IMR-90 (cell line): ENCODE data around the gene HIVEP3. TPM values are rescaled to one million over a fixed set of nuclear protein-coding genes. Genes with fewer than 3 reads are reported as not detected.
A peak's percentile ranks its signal among the peaks of the same experiment; 100 is the strongest.

ENCODE experiments used
- ATAC-seq: fragments of 200-7000 bp; cut with Tn5 transposase; 2 replicates; pipeline ENCODE4 v1.9.1; 2020; ENCODE audit warnings: low read depth, mild to moderate bottlenecking, moderate library complexity
- BruUV-seq: library from RNA; stranded (reverse); fragments of 400-500 nt; replicated peaks from 2 replicates; lab custom pipeline; 2021; lab: Mats Ljungman, UMichigan
- CTCF ChIA-PET: fragments of 300-600 bp; formaldehyde crosslinking; extraction: SDS; loops from one replicate; lab custom pipeline; 2021; ENCODE audit warnings: antibody characterized with exemption; lab: Yijun Ruan, JAX
- POLR2A ChIA-PET: fragments of 300-600 bp; sonication (Branson Sonifier 250); formaldehyde crosslinking; loops from one replicate; lab custom pipeline; 2022; ENCODE audit warnings: antibody characterized with exemption; ENCODE audit not compliant: unreplicated experiment; lab: Charles Lee
- DNase-seq: peaks from one replicate; pipeline ENCODE4 v3.0.0; 2013
- H2AFZ ChIP-seq: replicated peaks from 2 replicates; pipeline ENCODE3; 2013; ENCODE audit warnings: low read length, mild to moderate bottlenecking; ENCODE audit not compliant: poor library complexity
- H2AK5ac ChIP-seq: 2 replicates; pipeline ENCODE4 v1.6.1; 2013; ENCODE audit warnings: low read depth, low read length, inconsistent platforms
- H2AK9ac ChIP-seq: replicated peaks from 2 replicates; pipeline ENCODE3; 2013; ENCODE audit warnings: mild to moderate bottlenecking, low read depth, low read length, moderate library complexity; ENCODE audit not compliant: poor library complexity
- H2BK120ac ChIP-seq: 2 replicates; pipeline ENCODE4 v1.6.1; 2013; ENCODE audit warnings: low read depth, low read length, inconsistent platforms
- H2BK15ac ChIP-seq: 3 replicates; pipeline ENCODE4 v1.6.1; 2013; ENCODE audit warnings: low read depth, low read length, inconsistent platforms
- H2BK20ac ChIP-seq: 2 replicates; pipeline ENCODE4 v1.6.1; 2013; ENCODE audit warnings: low read depth, mild to moderate bottlenecking, inconsistent platforms, low read length, moderate library complexity
- H2BK5ac ChIP-seq: 2 replicates; pipeline ENCODE4 v1.6.1; 2013; ENCODE audit warnings: mild to moderate bottlenecking, low read depth, low read length, inconsistent platforms; ENCODE audit not compliant: poor library complexity, severe bottlenecking
- H3K14ac ChIP-seq: replicated peaks from 2 replicates; pipeline ENCODE4 v1.6.1; 2013; ENCODE audit warnings: low read depth, low read length, inconsistent platforms
- H3K18ac ChIP-seq: 2 replicates; pipeline ENCODE4 v1.6.1; 2013; ENCODE audit warnings: low read depth, low read length, control low read depth
- H3K23ac ChIP-seq: 2 replicates; pipeline ENCODE4 v1.6.1; 2013; ENCODE audit warnings: low read depth, low read length, inconsistent platforms
- H3K27ac ChIP-seq: 2 replicates; pipeline ENCODE4 v1.5.1; 2013; ENCODE audit warnings: mild to moderate bottlenecking, control low read depth, low read length; ENCODE audit not compliant: insufficient read depth
- H3K27me3 ChIP-seq: 2 replicates; pipeline ENCODE4 v1.6.1; 2013; ENCODE audit warnings: low read length; ENCODE audit not compliant: control insufficient read depth, insufficient read depth
- H3K36me3 ChIP-seq: 2 replicates; pipeline ENCODE4 v1.6.1; 2013; ENCODE audit warnings: low read length, mixed read lengths; ENCODE audit not compliant: control insufficient read depth, insufficient read depth
- H3K4ac ChIP-seq: 2 replicates; pipeline ENCODE4 v1.6.1; 2013; ENCODE audit warnings: low read depth, low read length, inconsistent platforms
- H3K4me1 ChIP-seq: 2 replicates; pipeline ENCODE4 v1.6.1; 2013; ENCODE audit warnings: low read length, mixed read lengths; ENCODE audit not compliant: control insufficient read depth, insufficient read depth
- H3K4me2 ChIP-seq: 2 replicates; pipeline ENCODE4 v1.6.1; 2013; ENCODE audit warnings: low read depth, mild to moderate bottlenecking, control low read depth, low read length, moderate library complexity
- H3K4me3 ChIP-seq: 2 replicates; pipeline ENCODE4 v1.5.1; 2013; ENCODE audit warnings: low read depth, mild to moderate bottlenecking, control low read depth, low read length, moderate library complexity; ENCODE audit not compliant: insufficient read depth
- H3K56ac ChIP-seq: 2 replicates; pipeline ENCODE4 v1.6.1; 2013; ENCODE audit warnings: low read length, inconsistent platforms; ENCODE audit not compliant: insufficient read depth; ENCODE audit errors: extremely low read depth
- H3K79me1 ChIP-seq, 2 experiments: 2 replicates each; pipeline ENCODE4 v1.6.1; 2013; ENCODE audit warnings: low read length in 2 of 2, inconsistent platforms in 1 of 2, low read depth in 1 of 2
- H3K9ac ChIP-seq: 2 replicates; pipeline ENCODE4 v1.6.1; 2013; ENCODE audit warnings: low read depth, low read length, control low read depth
- H3K9me1 ChIP-seq: 2 replicates; pipeline ENCODE4 v1.6.1; 2013; ENCODE audit warnings: low read length, inconsistent platforms; ENCODE audit not compliant: insufficient read depth
- H3K9me3 ChIP-seq: 2 replicates; pipeline ENCODE4 v1.6.1; 2013; ENCODE audit warnings: low read length; ENCODE audit not compliant: control insufficient read depth, insufficient read depth
- H4K20me1 ChIP-seq: 2 replicates; pipeline ENCODE4 v1.6.1; 2013; ENCODE audit warnings: low read length, inconsistent platforms; ENCODE audit not compliant: insufficient read depth
- H4K5ac ChIP-seq: 2 replicates; pipeline ENCODE4 v1.6.1; 2013; ENCODE audit warnings: mild to moderate bottlenecking, low read depth, low read length, control low read depth
- H4K8ac ChIP-seq, 2 experiments: 2 replicates each; pipeline ENCODE4 v1.6.1; 2013; ENCODE audit warnings: low read depth in 2 of 2, low read length in 2 of 2, control low read depth in 1 of 2, inconsistent platforms in 1 of 2
- H4K91ac ChIP-seq: 2 replicates; pipeline ENCODE4 v1.6.1; 2013; ENCODE audit warnings: low read depth, low read length, inconsistent platforms; ENCODE audit not compliant: insufficient read depth
- RCOR1 ChIP-seq: IDR thresholded peaks from 2 replicates; pipeline ENCODE4 v1.6.1; 2012; ENCODE audit warnings: mild to moderate bottlenecking, low read length, improper control_type of control experiment; ENCODE audit not compliant: insufficient replicate concordance
- USF2 ChIP-seq: fragments of 150-350 bp; IDR thresholded peaks from 2 replicates; pipeline ENCODE4 v1.6.1; 2017; ENCODE audit warnings: mild to moderate bottlenecking, antibody characterized with exemption, low read length, low read depth
- WGBS, 2 experiments: methylation state at CpG; one replicate each; pipeline versions ENCODE4 v1.1.5 to v1.1.7; 2013; ENCODE audit warnings: missing lambda C conversion rate in 2 of 2; ENCODE audit not compliant: insufficient read length in 1 of 2; ENCODE audit errors: extremely low coverage in 2 of 2; 5-methylcytosine and 5-hydroxymethylcytosine counted together
- dilution Hi-C: fragments of 300-500 bp; cut with HindIII; formaldehyde crosslinking; loops from one replicate; pipeline ENCODE4 v1.14.3; 2018; ENCODE audit warnings: low sequenced_read_pairs; ENCODE audit not compliant: unreplicated experiment
- in situ Hi-C: fragments of 300-500 bp; cut with MboI; formaldehyde crosslinking; loops from 3 replicates; pipeline ENCODE4 v1.14.3; 2019; ENCODE audit warnings: low sequenced_read_pairs, inconsistent platforms, mixed read lengths
- intact Hi-C: fragments of 100-400 bp; cut with micrococcal nuclease; formaldehyde crosslinking; loops from 2 replicates; pipeline ENCODE4 v1.10.0; 2022
- polyA plus RNA-seq, 3 experiments: library from polyadenylated mRNA; depleted of rRNA; stranded (reverse); fragments of >200 nt; gene quantifications; 2 replicates each; pipeline ENCODE4 v1.2.3, GENCODE V29; 2012; ENCODE audit warnings: low replicate concordance in 1 of 3
- total RNA-seq: library from RNA; depleted of rRNA; stranded (reverse); fragments of >200 nt; gene quantifications from 2 replicates; pipeline ENCODE4 v1.2.3, GENCODE V29; 2012

HIVEP3 gene
- total and polyA plus RNA-seq, 2 of the 4 experiments (the other 2 are of a cell fraction): 1.4 to 4.0 TPM

- in situ Hi-C loops (no loop called here), intact Hi-C loops (no loop called here), dilution Hi-C loops (no loop called here)
- Histone ChIP-seq H3K56ac (no peak overlapping the region), H2AK9ac (no peak overlapping the region), H3K9ac (no peak overlapping the region), H2BK15ac (0 out of 3 replicates have a peak overlapping the region, but pooled peaks have one; percentile 6), H3K4ac (no peak overlapping the region), H3K9me1 (peaks cover 14% of the 10 kb centered on the region; the same call in 1 of the 2 replicates), H2BK5ac (peak overlapping the region; percentile 61), H3K18ac (no peak overlapping the region), H4K91ac (no peak overlapping the region), H2AFZ (no peak overlapping the region), H3K9me3 (no peaks in the 10 kb centered on the region), H3K4me3 (no peak overlapping the region), H4K8ac (peak overlapping the region in 1 of 2 experiments; percentile 5; a peak in 1 of 4 replicates), H3K36me3 (no peaks in the 10 kb centered on the region), H3K4me2 (no peak overlapping the region), H4K20me1 (no peaks in the 10 kb centered on the region), H2AK5ac (peak overlapping the region; percentile 92), H3K27me3 (no peaks in the 10 kb centered on the region), H3K79me1 (no peaks in the 10 kb centered on the region), H2BK20ac (no peak overlapping the region), H4K5ac (no peak overlapping the region), H3K23ac (0 out of 2 replicates have a peak overlapping the region, but pooled peaks have one; percentile 42), H3K27ac (no peak overlapping the region), H3K4me1 (peaks cover 9% of the 10 kb centered on the region), H3K14ac (no peak overlapping the region), H2BK120ac (no peak overlapping the region)
- CTCF ChIA-PET: no interaction called here
- BruUV-seq: no TSS peak
- POLR2A ChIA-PET: no interaction called here
- no peak for TF ChIP-seq USF2
- no peak for TF ChIP-seq RCOR1
- ATAC-seq (no peak), DNase-seq (no peak)
- 96 to 100% methylated on average over 1 to 4 of the region's 4 CpGs for WGBS, 2 experiments
Observed at GRCh38 chr1:41888756-41889155, 30.0 kb downstream of the HIVEP3 start.
